ENCODE data around the gene TGM2. TPM values are rescaled to one million over a fixed set of nuclear protein-coding genes. Genes with fewer than 3 reads are reported as not detected.

The TGM2 gene
- total and polyA plus RNA-seq, 9 of the 15 experiments (the other 6 are each of a cell fraction or from before 2014, with no cell fraction given): 5.5 to 78.5 (median 37.6) TPM

DNA sequence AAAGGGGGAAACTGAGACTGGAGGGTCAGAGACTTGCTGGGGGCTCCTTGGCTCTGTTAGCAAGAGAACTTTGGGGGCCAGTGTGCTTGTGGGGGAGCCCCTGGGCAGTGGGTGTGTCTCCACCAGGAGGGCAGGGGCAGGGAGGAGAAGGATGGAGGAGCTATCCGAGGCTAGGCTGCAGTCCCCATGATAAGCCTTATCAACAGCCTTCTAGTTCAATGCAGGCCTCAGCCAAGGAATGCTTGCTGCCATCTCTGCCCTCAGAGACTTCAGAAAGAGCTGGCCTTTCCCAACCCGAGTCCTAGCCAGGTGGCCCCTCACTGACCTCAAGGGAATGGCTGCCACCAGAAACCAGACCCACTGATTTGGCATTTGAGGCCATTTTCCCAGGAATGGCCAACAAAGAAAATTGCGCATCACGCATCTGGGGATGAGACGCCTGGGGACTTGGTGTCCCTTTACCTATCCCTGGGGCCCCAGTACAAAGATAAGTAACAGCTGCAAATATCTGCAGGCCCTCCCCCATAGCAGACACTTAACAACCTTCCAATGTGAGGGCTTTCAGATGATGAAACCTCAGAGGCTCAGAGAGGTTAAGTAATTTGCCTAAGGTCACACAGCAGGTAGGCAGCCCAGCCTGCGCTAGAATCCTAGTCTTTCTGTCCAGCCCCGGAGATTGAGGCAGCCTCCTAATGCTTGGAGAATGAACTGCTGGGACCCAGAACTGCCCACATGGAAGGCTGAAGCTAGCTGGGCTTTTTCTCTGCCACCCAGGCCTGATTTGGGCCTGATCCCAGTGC is 4.9 kb downstream of the TGM2 start (continued):
- TF ChIP-seq CBFA2T2 (conservative IDR thresholded peaks at IDR 0.05): peak; percentile 92
- TF ChIP-seq ZFP30 (CRISPR knock-in tag; IDR thresholded peaks at IDR 0.05; ENCODE audit: borderline replicate concordance): no peak
- no peak for TF ChIP-seq RAD51 (IDR thresholded peaks at IDR 0.05; ENCODE audit: borderline replicate concordance, low read depth)
- TF ChIP-seq ZZZ3 (IDR thresholded peaks at IDR 0.05): no peak
- no peak for TF ChIP-seq ARHGAP35 (IDR thresholded peaks at IDR 0.05; ENCODE audit: partially characterized antibody)
- no peak for TF ChIP-seq RBM15 (IDR thresholded peaks at IDR 0.05; ENCODE audit: insufficient read depth, low read length)
- TF ChIP-seq OTX1 (CRISPR knock-in tag; IDR thresholded peaks at IDR 0.05): no peak
- no peak for TF ChIP-seq POLR2H (tag; IDR thresholded peaks at IDR 0.05; ENCODE audit: low read depth)
- TF ChIP-seq, protein P1, sequence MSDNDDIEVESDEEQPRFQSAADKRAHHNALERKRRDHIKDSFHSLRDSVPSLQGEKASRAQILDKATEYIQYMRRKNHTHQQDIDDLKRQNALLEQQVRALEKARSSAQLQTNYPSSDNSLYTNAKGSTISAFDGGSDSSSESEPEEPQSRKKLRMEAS (CRISPR knock-in tag; IDR thresholded peaks at IDR 0.05): no peak
- TF ChIP-seq DMBX1 (CRISPR knock-in tag; IDR thresholded peaks at IDR 0.05; ENCODE audit: borderline replicate concordance): peak; percentile 70; the same call in 1 of the 2 replicates
- no peak for TF ChIP-seq ZNF316 (IDR thresholded peaks at IDR 0.05)
- TF ChIP-seq BRD9 (IDR thresholded peaks at IDR 0.05; ENCODE audit: low read depth, partially characterized antibody): peak; percentile 100
- TF ChIP-seq FOXA1 (IDR thresholded peaks at IDR 0.05; ENCODE audit: borderline replicate concordance): no peak
- TF ChIP-seq, protein P2, sequence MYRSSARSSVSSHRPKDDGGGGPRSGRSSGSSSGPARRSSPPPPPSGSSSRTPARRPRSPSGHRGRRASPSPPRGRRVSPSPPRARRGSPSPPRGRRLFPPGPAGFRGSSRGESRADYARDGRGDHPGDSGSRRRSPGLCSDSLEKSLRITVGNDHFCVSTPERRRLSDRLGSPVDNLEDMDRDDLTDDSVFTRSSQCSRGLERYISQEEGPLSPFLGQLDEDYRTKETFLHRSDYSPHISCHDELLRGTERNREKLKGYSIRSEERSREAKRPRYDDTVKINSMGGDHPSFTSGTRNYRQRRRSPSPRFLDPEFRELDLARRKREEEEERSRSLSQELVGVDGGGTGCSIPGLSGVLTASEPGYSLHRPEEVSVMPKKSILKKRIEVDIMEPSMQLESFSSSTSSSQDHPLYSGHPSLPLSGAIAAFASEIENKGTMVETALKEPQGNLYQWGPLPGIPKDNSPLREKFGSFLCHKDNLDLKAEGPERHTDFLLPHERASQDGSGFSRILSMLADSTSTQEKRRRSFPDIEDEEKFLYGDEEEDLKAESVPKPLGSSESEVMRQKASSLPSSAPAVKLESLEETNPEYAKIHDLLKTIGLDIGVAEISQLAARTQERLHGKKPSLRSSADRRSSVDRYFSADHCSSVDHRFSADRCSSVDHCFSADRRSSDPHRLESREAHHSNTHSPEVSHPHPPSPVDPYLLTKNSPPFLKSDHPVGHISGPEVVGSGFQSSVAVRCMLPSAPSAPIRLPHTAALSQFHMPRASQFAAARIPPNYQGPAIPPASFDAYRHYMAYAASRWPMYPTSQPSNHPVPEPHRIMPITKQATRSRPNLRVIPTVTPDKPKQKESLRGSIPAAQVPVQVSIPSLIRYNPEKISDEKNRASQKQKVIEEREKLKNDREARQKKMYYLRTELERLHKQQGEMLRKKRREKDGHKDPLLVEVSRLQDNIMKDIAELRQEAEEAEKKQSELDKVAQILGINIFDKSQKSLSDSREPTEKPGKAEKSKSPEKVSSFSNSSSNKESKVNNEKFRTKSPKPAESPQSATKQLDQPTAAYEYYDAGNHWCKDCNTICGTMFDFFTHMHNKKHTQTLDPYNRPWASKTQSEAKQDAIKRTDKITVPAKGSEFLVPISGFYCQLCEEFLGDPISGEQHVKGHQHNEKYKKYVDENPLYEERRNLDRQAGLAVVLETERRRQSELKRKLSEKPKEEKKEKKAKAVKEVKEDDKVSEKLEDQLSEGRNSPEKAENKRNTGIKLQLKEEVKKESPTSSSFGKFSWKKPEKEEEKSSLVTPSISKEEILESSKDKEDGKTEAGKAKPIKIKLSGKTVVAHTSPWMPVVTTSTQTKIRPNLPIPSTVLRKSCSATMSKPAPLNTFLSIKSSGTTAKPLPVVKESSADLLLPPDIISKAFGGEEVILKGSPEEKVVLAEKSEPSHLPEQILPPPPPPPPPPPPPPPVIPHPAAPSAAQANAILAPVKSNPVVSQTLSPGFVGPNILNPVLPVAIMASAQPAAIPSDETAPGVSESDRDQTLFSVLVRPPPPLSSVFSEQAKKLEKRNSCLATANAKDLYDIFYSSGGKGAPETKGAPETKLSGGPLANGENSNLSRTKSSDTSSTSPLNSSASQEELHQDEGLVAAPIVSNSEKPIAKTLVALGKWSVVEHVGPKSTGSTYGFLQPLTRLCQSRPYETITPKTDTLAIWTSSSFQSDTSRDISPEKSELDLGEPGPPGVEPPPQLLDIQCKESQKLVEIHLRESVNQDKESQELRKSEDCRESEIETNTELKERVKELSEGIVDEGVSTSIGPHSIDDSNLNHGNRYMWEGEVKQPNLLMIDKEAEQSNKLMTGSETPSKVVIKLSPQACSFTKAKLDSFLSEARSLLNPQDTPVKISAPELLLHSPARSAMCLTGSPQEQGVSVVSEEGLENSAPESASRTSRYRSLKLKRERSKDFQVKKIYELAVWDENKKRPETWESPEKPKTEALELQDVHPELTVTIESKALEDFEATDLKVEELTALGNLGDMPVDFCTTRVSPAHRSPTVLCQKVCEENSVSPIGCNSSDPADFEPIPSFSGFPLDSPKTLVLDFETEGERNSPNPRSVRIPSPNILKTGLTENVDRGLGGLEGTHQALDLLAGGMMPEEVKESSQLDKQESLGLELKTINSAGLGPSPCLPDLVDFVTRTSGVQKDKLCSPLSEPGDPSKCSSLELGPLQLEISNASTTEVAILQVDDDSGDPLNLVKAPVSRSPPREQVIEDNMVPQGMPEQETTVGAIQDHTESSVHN (IDR thresholded peaks at IDR 0.05; ENCODE audit: borderline replicate concordance in 1 of 2, low read depth in 1 of 2): no peak
- TF ChIP-seq ZFP1 (CRISPR knock-in tag; IDR thresholded peaks at IDR 0.05): no peak
- TF ChIP-seq ZNF79 (CRISPR knock-in tag; IDR thresholded peaks at IDR 0.05; ENCODE audit: low read depth): no peak
- TF ChIP-seq MIER1 (IDR thresholded peaks at IDR 0.05; ENCODE audit: low read depth): no peak
- no peak for TF ChIP-seq PTTG1 (tag; IDR thresholded peaks at IDR 0.05; ENCODE audit: low read depth)
- no peak for TF ChIP-seq CBX8 (IDR thresholded peaks at IDR 0.05; ENCODE audit: borderline replicate concordance, extremely low read depth, low read depth, low read length, poor library complexity, severe bottlenecking)
